CD4-positive, alpha-beta T cell treated with Interleukin-12 subunit alpha and Interleukin-12 subunit beta, for 1 hour (primary cell): ENCODE results near the gene FKBP8.

ENCODE experiments used
- DNase-seq: peaks from one replicate; pipeline ENCODE4 v3.0.0-alpha.2; 2020

The FKBP8 gene

GRCh38 chr19:18501351-18501750, 42.0 kb downstream of the FKBP8 start:
- DNase-seq, result no peak

GRCh38 chr19:18500799-18501198, 42.6 kb downstream of the FKBP8 start:
- DNase-seq, result no peak

- DNase-seq, result no peak
Measured at GRCh38 chr19:18500376-18500775, 43.0 kb downstream of the FKBP8 start.

- no peak for DNase-seq
Measured at GRCh38 chr19:18499055-18499775, 44.2 kb downstream of the FKBP8 start.

GRCh38 chr19:18496980-18497256, 46.5 kb downstream of the FKBP8 start:
- no peak for DNase-seq

- DNase-seq, result peak; percentile 88
Measured at GRCh38 chr19:18496167-18496979, 47.0 kb downstream of the FKBP8 start.

GRCh38 chr19:18495204-18495911, 48.0 kb downstream of the FKBP8 start:
- no peak for DNase-seq

GRCh38 chr19:18494267-18494607, 49.1 kb downstream of the FKBP8 start:
- DNase-seq, result no peak

GRCh38 chr19:18493440-18494266, 49.7 kb downstream of the FKBP8 start:
- DNase-seq, result no peak

- no peak for DNase-seq
Measured at GRCh38 chr19:18491995-18492953, 51.1 kb downstream of the FKBP8 start.

- DNase-seq, result peak; percentile 44
Measured at GRCh38 chr19:18490728-18491127, 52.6 kb downstream of the FKBP8 start.

GRCh38 chr19:18489627-18490184, 53.7 kb downstream of the FKBP8 start:
- DNase-seq, result no peak

GRCh38 chr19:18488838-18489626, 54.3 kb downstream of the FKBP8 start:
- no peak for DNase-seq

- no peak for DNase-seq
Measured at GRCh38 chr19:18488403-18488723, 55.0 kb downstream of the FKBP8 start.

GRCh38 chr19:18487576-18488402, 55.6 kb downstream of the FKBP8 start:
- no peak for DNase-seq

GRCh38 chr19:18486746-18487145, 56.6 kb downstream of the FKBP8 start:
- DNase-seq, result no peak

GRCh38 chr19:18484992-18485391, 58.4 kb downstream of the FKBP8 start:
- DNase-seq, result no peak

- DNase-seq, result no peak
Measured at GRCh38 chr19:18483119-18483890, 60.1 kb downstream of the FKBP8 start.
